Esophagus muscularis mucosa (tissue), 4 donors: ENCODE results near the gene RACGAP1.

Source experiments
- CTCF ChIP-seq, 3 experiments: fragments of 200-600 bp in 2 of 3; fragments of 450-650 bp in 1 of 3; sonication (generic) in 2 of 3; IDR thresholded peaks; one replicate each; pipeline ENCODE4 v1.5.1; 2017 to 2019; ENCODE audit warnings: antibody characterized with exemption in 3 of 3, mild to moderate bottlenecking in 2 of 3, moderate library complexity in 1 of 3
- EP300 ChIP-seq: sonication (generic); formaldehyde crosslinking; IDR thresholded peaks from one replicate; pipeline ENCODE4 v1.6.1; 2017; ENCODE audit warnings: antibody characterized with exemption
- POLR2A ChIP-seq: fragments of 450-650 bp; IDR thresholded peaks from one replicate; pipeline ENCODE4 v1.6.1; 2017; ENCODE audit warnings: antibody characterized with exemption, moderate library complexity, mild to moderate bottlenecking, low read depth
- POLR2AphosphoS5 ChIP-seq, 2 donors: sonication (generic); formaldehyde crosslinking; IDR thresholded peaks; one replicate each; pipeline ENCODE4 v1.6.1; 2017; ENCODE audit warnings: antibody characterized with exemption in 2 of 2

- TF ChIP-seq CTCF (IDR thresholded peaks at IDR 0.05) (no peak), POLR2A (no peak), POLR2AphosphoS5 (IDR thresholded peaks at IDR 0.05) (no peak), EP300 (no peak)
Observed at GRCh38 chr12:49956663-49957569, 68.4 kb downstream of the RACGAP1 start.
